ENCODE data around the gene FOLR1. TPM values are rescaled to one million over a fixed set of nuclear protein-coding genes. Genes with fewer than 3 reads are reported as not detected.
"Not testable (repeated sequence)": the region's sequence is repeated elsewhere in the genome, so short reads cannot be mapped to it uniquely, and the experiment has no call there.

Gene FOLR1
- total RNA-seq, result not detected in 2 replicates

- no peak for DNase-seq (ENCODE audit: low read depth in 2 of 2)
Observed at GRCh38 chr11:72191961-72192381, at the start of gene FOLR1. Gene FOLR1, plus strand, starts transcription at chr11:72192140. Its CDS starts 34 bp downstream, at chr11:72192174.

GRCh38 chr11:72142543-72142942 is 49.4 kb upstream of the FOLR1 start:
- DNase-seq (ENCODE audit: low read depth in 2 of 2), result not testable (repeated sequence)

DNA sequence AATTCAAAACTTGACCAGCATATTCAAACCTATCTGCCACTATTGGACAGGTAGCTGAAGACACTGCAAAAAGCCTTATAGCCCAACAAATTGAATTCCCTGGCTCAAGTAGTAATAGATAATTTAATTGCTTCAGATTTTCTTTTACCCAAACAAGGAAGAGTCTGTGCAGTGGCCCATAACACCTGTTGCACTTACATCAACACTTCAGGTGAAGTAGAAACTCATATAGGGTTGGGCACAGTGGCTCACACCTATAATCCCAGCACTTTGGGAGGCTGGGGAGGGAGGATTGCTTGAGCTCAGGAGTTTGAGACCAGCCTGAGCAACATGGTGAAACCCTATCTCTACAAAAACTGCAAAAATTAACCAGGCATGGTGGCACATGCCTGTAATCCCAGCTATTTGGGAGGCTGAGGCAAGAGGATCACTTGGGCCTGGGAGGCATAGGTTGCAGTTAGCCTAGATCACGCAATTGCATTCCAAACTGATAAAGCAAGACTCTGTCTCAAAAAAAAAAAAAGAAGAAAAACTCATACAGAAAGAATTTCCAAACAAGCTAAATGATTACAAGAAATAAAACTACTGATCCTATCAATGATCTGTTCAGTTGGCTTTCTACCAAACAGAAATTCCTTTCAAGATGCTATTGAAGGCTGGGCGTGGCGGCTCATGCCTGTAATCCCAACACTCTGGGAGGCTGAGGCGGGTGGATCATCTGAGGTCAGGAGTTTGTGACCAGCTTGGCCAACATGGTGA is 47.0 kb upstream of the FOLR1 start:
- DNase-seq (ENCODE audit: low read depth in 2 of 2), result no peak

- no peak for DNase-seq (ENCODE audit: low read depth in 2 of 2)
Observed at GRCh38 chr11:72146625-72147024, 45.3 kb upstream of the FOLR1 start.

GRCh38 chr11:72150882-72151281 is 41.1 kb upstream of the FOLR1 start:
- no peak for DNase-seq (ENCODE audit: low read depth in 2 of 2)

DNA sequence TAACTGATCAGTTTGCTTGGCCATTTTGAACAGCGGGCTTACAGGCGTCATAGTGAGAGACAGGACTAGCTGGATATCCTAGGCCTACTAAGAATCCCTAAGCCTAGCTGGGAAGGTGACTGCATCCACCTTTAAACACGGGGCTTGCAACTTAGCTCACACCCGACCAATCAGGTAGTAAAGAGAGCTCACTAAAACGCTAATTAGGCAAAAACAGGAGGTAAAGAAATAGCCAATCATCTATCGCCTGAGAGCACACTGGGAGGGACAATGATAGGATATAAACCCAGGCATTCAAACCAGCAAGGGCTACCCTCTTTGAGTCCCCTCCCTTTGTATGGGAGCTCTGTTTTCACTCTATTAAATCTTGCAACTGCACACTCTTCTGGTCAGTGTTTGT is 38.1 kb upstream of the FOLR1 start:
- DNase-seq (ENCODE audit: low read depth in 2 of 2), result not testable (repeated sequence)

DNA sequence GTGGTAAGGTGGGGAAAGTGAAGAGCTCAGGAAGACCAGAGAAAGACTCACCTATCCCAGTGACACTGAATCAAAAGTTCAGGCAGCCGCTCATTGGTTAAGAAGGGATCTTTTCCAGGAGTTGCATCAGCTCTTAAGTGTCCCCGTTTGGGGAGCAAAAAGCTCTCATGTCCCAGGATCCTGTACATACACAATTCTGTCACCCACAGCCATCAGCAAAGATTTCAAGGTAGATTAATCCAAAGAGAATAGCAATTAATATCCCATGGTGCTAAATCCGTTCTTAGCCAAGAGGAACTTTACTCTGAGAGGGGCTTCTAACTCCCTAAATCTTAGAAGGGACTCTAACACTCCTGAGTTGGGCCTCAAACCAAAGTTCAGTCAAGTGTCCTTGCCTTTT is 37.1 kb upstream of the FOLR1 start:
- DNase-seq (ENCODE audit: low read depth in 2 of 2), result no peak

DNA sequence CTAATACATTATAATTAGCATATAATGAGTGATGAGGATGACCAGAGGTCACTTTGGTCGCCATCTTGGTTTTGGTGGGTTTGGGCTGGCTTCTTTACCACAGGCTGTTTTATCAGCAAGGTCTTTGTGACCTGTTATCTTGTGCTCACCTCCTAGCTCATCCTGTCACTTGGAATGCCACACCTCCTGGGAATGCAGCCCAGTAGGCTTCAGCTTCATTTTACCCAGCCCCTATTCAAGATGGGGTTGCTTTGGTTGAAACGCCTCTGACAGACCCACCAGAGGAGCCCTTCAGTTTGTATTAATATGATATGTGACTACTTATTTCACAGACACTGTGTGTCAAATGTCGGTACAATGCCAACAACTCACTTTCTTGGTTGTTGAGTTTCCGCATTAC is 36.2 kb upstream of the FOLR1 start:
- DNase-seq (ENCODE audit: low read depth in 2 of 2), result no peak

DNA sequence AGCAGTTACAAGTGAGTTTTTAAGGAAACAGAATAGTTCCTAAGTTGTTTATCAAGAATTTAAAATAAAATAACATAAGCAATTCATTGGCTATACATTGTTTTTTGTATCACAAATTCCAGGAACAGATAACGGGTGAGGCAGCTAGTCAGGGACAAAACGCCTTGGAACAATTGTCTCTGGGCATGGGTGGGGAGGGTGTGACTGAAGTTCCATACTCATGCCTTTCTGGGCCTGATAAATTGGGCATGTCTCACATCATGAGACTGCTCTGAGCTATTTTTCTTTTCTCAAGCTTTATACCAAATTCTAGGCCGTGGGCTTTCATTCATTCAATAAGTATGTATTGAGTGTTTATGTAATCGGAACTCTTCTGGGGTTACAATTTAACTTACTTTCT is 34.8 kb upstream of the FOLR1 start:
- no peak for DNase-seq (ENCODE audit: low read depth in 2 of 2)

- no peak for DNase-seq (ENCODE audit: low read depth in 2 of 2)
Observed at GRCh38 chr11:72160319-72160718, 31.6 kb upstream of the FOLR1 start.

DNA sequence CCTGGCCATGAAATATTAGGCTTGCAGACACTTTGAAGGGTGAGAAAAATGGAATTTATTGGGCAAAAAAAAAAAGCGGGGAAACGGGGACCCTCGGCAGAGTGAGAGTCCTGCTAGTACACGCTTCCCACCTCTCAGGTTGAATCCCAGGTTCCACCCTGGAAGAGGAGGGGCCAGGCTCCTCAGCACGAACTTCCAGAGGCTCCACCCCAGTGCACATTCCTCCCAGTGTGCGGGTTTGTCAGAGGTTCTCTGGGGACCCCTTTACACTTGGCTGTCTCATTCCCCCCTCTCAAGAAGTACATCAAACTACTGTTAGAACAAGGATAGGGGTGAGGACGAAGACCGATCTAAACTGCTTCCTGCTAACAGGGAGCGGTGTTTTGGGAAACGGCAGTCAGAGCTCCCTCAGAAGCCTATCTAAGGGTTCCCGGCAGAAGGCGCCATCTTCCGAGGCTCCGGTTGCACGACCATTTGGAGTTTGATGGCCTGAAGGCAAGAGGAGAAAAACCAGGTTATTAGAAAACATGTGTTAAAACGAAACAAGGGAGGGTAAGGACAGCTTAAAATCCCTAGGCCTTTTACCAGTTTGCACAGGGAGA is 28.9 kb upstream of the FOLR1 start:
- DNase-seq (ENCODE audit: low read depth in 2 of 2), result no peak

- DNase-seq (ENCODE audit: low read depth in 2 of 2), result not testable (repeated sequence)
Observed at GRCh38 chr11:72164187-72164586, 27.8 kb upstream of the FOLR1 start.

GRCh38 chr11:72169046-72169555 is 22.8 kb upstream of the FOLR1 start:
- not testable (repeated sequence) for DNase-seq (ENCODE audit: low read depth in 2 of 2)

DNA sequence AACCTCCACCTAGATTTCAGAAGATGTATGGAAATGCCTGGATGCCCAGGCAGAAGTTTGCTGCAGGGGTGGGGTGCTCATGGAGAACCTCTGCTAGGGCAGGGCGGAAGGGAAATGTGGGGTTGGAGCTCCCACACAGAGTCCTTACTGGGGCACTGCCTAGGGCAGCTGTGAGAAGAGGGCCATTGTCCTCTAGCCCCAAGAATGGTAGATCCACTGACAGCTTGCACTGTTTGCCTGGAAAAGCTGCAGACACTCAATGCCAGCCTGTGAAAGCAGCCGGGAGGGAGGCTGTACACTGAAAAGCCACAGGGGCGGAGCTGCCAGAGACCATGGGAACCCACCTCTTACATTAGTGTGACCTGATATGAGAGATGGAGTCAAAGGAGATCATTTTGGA is 22.2 kb upstream of the FOLR1 start:
- not testable (repeated sequence) for DNase-seq (ENCODE audit: low read depth in 2 of 2)

- not testable (repeated sequence) for DNase-seq (ENCODE audit: low read depth in 2 of 2)
Observed at GRCh38 chr11:72172043-72172442, 19.9 kb upstream of the FOLR1 start.

DNA sequence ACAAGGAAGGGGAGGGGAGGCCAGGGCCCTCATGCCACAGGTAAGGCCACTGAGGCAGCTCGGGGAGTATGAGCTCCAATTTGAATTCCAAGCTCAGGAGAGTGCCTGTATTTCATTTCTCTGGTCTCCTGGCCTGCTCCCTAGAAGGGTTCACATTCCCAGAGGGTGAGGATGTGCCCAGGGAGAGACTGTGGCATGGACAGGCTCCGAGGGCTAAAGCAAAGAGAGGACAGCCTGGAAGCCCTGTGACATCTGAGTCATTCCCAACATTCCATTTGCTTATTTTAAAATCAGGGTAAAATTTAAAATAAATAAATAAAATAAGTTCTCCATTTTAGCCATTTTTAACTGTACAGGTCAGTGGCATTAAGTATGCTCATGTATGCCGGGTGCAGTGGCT is 18.6 kb upstream of the FOLR1 start:
- no peak for DNase-seq (ENCODE audit: low read depth in 2 of 2)

DNA sequence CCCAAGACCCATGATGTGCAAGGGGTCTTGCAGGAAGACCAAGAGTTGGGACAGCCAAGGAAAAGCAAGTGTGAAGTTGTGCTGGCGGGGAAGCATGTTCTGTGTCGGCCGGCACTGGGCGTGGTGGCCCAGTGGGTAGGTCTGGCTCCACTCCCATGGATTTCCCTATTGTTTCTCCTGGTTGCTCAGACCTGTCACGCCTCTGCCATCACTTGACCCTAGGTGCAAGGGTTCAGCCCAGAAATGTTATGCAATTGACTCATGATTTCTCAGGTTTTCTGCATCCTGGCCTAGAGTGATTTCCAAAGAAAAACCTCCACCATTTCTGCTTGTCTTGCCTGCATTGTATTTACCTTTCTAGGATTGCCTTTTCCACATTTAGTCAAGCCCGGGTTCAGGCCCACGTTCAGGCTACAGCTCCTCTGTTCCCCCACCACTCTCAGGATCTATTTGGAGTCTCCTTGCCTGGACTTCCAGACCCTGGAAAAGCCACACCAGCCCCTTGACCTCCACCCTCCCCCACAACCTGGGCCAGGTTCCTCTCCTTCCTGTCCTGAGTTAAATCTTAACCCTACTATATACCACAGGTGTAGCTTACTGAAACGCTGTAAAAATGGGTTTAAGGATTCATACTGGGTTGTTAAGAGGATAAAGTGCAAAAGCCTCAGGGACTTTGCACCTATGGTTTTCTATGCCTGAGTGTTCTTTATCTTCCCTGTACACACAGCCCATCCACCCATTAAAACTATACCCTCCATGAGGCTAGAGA is 17.5 kb upstream of the FOLR1 start:
- no peak for DNase-seq (ENCODE audit: low read depth in 2 of 2)

GRCh38 chr11:72177656-72178055 is 14.3 kb upstream of the FOLR1 start:
- DNase-seq (ENCODE audit: low read depth in 2 of 2), result no peak

DNA sequence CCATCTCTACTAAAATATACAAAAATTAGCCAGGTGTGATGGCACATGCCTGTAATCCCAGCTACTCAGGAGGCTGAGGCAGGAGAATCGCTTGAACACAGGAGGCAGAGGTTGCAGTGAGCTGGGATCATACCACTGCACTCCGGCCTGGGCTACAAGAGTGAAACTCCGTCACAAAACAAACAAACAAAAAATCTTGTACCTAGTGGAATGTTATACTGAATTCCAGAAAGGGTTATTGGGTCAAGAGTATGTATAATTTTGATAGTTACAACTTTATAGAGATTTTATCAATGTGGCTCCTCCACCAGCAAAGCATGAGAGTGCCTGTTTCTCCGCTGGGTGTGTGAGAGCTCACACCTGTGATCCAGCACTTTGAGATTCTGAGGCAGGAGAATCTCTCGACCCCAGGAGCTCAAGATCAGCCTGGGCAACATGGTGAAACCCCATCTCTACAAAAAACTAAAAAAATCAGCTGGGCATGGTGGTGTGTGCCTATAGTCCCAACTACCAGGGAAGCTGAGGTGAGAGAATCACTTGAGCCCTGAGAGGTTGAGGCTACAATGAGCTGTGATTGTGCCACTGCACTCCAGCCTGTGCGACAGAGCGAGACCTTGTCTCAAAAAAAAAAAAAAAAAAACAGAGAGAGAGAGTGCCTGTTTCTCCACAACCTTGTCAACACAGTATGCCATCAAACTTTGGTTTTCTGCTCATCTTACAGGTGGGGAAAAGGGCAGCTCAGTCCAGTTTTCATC is 12.7 kb upstream of the FOLR1 start:
- no peak for DNase-seq (ENCODE audit: low read depth in 2 of 2)

DNA sequence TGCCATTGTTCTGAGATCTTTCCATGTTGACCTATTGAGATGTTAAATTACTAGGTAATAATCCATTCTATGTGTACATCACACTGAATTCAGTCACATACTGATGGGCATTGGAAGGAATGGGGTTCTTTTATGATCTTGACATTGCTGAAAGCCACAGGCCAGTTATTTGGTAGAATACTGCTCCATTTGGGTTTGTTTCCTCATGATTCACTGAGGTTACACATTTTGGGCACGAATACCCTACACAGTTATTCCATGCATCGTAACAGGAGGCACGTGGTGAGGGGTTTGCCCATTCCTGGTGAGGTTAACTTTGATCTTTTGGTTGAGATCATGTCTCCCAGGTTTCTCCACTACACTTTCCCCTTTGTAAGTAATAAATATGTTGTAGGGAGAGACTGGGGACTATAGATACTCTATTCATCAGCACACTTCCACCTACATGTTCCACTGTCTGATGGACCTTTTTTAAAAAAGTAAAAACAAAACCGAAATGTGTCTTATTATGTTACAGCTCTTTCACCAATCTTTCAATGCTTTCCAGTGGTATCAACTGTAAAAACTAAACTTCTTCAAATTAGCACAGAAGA is 12.0 kb upstream of the FOLR1 start:
- no peak for DNase-seq (ENCODE audit: low read depth in 2 of 2)

DNA sequence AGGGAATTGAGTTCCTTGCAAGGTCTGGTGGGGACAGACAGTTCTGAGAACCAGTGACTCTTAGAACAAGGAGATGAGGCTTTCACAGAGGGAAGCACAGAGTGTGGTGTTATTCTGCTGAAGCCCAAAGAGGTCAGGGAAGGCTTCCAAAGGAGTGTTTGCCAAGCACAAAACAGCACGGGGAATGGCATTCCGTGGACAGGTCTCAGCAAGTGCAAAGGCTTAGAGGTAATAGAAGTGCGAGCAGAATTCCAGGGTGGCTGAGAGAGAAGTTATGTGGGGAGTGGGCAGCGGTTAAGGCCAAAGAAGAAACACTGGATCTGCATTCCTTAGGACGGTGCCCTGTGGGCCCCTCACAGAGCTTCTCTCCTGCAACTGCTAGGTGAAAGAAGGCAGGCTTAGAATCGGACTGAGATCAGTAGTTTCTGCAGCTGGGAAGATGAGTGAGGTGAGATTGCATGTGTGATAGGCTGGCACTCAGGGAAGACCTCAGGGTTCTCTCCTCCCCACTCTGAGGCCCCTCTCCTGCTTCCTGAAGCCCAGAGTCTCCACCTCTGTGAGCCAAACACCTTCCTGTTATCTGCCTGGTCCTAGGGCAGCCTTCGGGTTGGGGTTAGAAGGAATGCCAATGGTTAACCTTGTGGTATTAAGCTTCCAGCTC is 10.9 kb upstream of the FOLR1 start:
- not testable (repeated sequence) for DNase-seq (ENCODE audit: low read depth in 2 of 2)
